NB4 (cell line): ENCODE results near the gene INPP5A.

ENCODE experiments used
- CTCF ChIP-seq: IDR thresholded peaks from one replicate; pipeline ENCODE4 v1.5.1; 2012; ENCODE audit warnings: low read depth, low read length
- MAX ChIP-seq: IDR thresholded peaks from 2 replicates; pipeline ENCODE4 v1.6.1; 2011; ENCODE audit warnings: low read depth, low read length

GRCh38 chr10:132584081-132584480 lies 46.5 kb downstream of the INPP5A start:
- TF ChIP-seq MAX (no peak), CTCF (no peak)
